GM21360 (cell line): Measurements from ENCODE around the gene SCMH1.
"Not testable (repeated sequence)": the region's sequence is repeated elsewhere in the genome, so short reads cannot be mapped to it uniquely, and the experiment has no call there.

Experiments
- ATAC-seq: cut with Tn5 transposase; IDR thresholded peaks from one replicate; pipeline ENCODE4 v1.9.1; 2021; ENCODE audit warnings: mild to moderate bottlenecking, moderate library complexity; ENCODE audit not compliant: unreplicated experiment

SCMH1 gene

DNA sequence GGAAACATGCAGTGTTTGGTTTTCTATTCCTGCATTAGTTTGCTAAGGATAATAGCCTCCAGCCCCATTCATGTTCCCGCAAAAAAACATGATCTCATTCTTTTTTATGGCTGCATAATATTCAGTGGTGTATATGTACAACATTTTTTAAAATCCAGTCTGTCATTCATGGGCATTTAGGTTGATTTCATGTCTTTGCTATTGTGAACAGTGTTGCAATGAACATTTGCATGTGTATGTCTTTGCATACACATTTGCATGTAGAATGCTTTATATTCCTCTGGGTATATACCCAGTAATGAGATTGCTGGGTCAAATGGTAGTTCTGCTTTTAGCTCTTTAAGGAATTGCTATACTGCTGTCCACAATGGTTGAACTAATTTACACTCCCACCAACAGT, 9.0 kb upstream of the SCMH1 start:
- ATAC-seq = not testable (repeated sequence)

GRCh38 chr1:41249319-41249718, 7.2 kb upstream of the SCMH1 start:
- ATAC-seq = no peak

DNA sequence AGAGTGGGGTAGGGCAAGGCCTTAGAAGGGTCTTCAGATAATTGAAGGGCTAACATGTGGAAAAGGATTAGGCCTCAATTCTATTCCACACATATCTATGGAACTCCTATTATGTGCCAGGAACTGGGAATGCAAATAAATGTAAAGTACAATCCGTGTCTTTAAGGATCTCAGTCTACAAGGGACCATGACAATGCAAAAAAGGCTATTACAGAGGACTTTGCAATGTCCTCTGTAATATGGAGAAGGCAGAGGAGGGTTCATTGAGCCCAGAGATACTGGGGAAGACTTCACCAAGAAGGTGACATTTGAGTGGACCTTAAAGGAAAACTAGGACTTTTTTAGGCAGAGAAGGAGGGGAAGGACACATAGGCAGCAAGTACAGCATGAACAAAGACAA, 4.5 kb upstream of the SCMH1 start:
- ATAC-seq = no peak

- no peak for ATAC-seq
These were observed 3.6 kb upstream of the SCMH1 start for GRCh38 chr1:41245659-41246058.

GRCh38 chr1:41243079-41243385, 926 bp upstream of the SCMH1 start:
- no peak for ATAC-seq

DNA sequence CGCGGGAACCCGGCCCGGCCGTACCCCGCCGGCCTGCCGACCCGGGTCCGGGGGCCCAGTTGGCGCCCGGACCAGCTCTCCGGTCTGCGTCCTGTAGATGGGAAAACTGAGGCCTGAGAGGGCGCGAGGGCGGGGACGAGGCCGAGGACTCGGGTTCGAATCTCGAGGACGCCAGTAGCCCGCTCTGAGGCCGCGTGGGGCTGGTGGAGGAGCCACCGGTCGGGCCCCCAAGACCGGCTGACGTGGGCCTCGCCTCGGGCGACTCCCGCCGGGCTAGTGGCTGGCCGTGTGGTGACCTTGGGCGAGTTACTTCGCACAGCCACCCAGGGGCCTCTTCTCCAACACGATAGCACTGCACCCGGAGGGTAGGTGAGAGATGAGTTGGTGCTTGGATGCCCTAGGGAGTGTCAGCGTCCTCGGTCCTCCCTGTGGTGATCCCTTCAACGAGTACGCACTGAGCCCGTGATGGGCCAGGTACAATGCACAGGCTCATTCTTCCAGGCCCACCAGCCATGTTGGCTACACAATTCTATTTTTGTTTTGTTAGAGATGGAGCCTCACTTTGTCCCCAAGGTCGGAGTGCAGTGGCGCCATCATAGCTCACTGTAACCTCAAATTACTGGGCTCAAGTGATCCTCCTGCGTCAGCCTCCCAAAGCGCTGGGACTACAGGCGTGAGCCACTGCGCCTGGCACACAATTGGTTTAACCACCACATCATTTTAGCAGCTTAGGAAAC, 404 bp upstream of the SCMH1 start:
- ATAC-seq = peak; percentile 6

DNA sequence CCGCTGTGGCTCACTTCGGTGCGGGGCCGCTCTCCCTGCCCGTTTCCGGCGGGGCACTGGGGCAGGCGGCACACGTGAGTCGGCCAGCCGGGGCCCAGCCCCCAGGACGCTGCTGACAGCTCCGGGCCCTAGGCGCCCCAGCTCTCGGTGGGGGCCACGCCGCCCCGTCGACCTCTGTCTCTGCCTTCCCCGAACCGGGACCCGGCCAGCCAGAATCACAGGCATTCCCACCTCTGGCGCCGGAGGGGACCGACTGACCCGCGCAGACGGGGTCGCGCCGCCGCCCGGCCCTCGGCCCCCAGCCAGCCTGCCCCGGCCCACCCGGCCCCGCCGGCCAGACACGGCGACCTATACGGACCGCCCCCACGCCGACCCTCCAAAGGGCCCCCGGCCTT, 755 bp downstream of the SCMH1 start:
- peak; percentile 48 for ATAC-seq

DNA sequence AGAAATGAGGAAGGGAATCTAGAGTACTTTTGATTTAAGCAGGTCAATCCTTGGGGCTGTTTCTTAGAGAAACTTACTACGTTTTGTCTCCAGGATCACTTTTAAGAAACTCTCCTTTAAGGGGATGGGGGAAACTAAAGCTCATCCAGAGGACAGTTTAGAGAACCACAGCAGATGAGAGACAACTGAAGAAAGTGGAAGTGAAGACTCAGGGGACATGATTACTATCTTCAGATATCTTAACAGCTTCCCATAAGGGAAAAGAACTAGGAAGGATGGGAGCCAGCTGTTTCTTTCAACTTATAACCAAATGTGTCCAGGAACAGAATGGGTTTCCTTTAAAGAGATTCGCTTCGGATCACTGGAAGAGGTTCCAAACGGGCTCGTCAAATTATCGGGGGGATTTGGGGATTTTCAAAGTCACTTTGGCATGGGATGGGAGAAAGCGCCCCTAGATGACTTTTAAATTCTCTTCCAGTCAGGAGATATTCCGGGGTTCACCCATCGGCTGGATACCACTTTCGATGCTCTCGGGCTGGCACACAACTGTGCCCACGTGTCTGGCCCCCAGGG, 1.2 kb downstream of the SCMH1 start:
- ATAC-seq = no peak

DNA sequence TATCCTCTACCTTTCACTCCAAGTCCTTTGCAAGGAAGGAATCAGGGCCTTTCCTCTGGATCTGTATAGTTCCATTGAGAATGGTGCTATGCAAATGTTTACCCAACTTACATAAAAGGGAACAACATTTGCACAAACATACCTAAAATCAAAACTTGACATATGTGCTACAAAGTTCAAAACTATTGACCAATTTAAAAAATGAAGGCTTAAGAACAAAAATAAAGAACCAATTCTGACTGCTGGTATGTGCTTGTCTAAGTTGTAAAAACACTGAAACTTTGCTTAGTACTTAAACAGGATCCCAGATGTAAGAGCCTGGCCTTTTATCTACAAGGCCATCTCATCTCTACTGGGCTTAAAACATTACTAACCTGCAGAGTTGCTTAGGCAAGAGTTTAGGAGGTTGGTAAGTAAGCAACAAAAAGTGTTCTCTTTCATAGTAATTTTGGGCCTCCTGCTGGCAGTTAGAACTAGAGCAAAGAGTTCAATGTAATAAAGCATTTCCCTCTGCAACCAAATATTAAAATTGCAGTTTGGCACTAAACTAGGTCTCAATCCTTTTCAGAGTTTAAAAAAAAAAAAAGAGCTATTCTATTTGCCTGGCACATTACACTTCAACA, 2.0 kb downstream of the SCMH1 start:
- no peak for ATAC-seq

DNA sequence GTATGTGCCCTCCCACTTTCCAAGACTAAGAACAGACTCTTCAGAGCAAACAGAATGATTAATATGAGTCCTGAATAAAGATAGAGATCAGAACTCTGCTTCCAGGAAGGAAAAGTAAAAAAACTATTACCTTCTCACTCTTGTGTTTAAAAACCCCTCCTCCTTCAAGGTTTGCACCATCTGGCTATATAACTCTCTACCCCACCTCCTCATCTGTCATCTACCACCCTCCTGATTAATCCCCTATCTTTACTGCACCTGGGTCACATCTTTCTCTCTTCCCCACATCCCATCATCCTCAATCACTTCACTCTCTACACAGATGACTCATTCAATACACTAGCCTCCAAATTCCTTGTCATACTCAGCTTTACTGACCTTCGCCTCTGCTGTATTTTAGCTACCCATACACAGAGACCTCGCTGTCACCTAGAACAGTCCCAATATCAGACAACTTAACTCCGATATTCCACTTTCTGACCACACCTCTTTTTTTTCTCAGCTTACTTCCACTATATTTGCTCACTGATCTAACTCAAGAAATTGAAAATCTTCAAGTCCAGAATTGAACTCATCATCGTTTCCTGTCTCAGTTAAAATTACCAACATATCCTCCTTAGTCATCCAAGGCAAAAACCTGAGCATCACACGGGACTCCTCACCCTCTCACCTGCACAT, 3.7 kb downstream of the SCMH1 start:
- no peak for ATAC-seq

DNA sequence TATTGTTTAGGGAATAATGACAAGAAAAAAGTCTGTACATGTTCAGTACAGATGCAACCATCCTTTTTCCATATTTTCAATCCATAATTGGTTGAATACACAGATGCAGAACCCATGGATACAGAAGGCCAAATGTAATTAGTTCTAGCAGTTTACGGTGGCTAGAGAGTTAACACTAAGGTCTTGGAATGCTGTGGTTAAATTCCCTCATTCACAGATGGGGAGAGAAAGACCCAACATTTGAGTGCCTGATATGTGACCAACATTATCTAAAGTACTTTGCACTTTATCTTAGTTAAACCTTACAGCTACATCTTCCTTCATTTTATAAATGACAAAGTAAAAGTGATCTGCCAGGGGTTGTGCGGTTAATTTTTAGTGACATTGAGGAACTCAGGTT, 5.3 kb downstream of the SCMH1 start:
- no peak for ATAC-seq

GRCh38 chr1:41235893-41236292, 6.2 kb downstream of the SCMH1 start:
- no peak for ATAC-seq

DNA sequence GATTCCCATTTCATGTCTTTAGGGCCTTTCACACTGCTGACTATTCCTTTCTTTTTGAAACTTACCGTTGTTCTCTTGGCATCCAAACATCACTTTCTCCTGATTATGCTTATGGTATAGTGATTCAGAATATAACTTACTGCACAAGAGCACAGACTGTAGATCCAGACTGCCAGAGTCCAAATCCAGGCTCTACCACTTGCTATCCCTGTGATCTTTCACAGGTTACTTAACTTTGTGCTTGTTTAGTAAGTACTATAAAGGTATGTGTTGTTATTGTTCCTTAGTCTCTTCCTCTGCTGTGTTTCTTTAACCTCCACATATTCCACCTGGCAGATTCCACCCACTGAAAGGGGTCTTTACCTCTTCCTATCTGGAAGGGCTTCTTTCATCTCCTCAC, 8.4 kb downstream of the SCMH1 start:
- ATAC-seq = no peak

DNA sequence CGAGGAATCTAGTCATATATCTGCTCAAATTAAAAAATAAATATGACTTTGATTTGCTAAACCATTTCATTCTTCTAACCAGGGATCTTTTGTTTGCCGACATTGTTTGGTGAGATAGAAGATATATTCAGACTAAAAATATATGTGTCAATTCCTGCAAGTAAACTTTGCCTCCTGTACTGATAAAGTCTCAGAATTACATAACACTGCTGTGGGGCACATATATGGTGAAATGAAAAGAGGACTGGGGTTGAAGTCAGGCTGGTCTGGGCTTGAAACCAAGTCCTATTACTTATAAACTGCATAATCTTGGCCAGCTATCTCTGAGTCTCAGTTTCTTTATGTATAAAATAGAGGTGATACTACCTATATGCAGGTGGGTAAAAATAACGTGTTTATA, 9.8 kb downstream of the SCMH1 start:
- ATAC-seq = no peak

DNA sequence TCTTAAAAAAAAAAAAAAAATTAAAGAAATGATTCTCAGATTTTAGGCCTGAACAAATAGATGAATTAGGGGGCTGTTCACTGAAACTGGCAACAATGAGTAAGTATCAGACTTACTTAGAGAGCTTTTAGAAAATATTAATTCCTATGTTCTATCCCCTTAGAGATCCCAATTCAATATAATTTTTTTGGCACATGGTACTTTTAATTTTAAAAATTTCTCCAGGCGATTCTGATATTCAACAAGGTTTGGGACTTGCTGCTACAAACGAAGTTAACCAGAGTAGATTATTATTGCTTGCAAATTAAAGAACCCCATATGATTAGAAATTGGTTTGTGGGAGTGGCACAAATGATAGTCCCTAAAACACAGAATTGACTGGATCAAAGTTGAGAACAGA, 11.4 kb downstream of the SCMH1 start:
- no peak for ATAC-seq

DNA sequence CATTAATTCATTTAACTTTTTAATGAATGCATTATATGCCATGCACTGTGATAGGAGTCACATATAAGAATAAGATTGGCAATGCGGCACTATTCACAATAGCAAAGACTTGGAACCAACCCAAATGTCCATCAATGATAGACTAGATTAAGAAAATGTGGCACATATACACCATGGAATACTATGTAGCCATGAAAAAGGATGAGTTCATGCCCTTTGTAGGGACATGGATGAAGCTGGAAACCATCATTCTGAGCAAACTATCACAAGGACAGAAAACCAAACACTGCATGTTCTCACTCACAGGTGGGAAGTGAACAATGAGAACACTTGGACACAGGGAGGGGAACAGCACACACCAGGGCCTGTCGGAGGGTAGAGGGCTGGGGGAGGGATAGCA, 12.9 kb downstream of the SCMH1 start:
- ATAC-seq = not testable (repeated sequence)

DNA sequence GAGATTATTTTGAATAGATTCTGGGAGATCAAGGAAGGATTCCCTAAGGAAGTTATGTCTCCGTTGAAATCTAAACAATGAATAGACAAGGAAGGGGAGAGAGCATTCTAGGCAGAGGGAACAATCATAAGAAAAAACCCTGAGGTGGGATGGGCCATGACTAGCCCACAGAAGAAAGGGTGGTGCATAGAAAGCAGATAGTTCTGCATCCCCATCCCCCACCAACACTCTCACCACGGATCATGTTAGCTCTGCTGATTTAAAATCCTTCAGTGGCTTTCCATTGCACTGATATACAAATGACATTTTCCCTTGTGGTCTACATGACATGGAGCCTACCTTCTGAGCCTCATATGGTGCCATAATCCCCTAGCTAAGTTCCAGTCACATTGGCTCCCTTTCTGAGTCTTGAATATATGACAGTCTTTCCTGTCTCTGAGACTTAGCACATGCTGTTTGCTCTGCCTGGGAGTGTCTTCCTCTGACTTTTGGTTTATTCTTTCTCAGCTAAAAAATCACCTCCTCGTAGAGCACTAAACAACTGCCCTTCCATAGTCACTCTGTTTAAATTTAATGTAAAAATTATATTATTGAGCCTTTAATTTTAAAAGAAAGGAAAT, 15.2 kb downstream of the SCMH1 start:
- no peak for ATAC-seq

DNA sequence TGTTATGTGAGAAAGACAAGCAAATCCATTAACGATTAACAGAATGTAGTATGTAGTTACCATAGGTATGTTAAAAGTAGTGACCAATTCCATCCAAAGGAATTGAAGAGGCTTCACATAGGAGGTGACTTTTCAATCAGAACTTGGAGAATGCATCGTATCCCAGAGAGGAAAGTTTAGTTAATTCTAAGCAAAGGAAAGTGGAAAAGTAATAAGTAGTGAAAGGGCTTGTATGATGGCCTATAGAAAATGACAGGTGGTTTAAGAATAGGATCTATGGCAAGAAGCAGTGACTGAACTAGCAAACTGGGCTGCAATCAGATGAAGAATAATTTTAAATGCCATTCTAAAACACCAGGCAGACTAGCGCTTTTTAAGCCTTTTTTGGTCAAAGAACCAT, 16.6 kb downstream of the SCMH1 start:
- ATAC-seq = no peak

- ATAC-seq = peak; percentile 43
These were observed 19.6 kb downstream of the SCMH1 start for GRCh38 chr1:41222496-41222895.

- no peak for ATAC-seq
These were observed 20.1 kb downstream of the SCMH1 start for GRCh38 chr1:41221995-41222394.

- ATAC-seq = no peak
These were observed 24.0 kb downstream of the SCMH1 start for GRCh38 chr1:41218152-41218551.

- no peak for ATAC-seq
These were observed 24.7 kb downstream of the SCMH1 start for GRCh38 chr1:41217441-41217840.
